ENCODE data around the gene ECE2. TPM values are rescaled to one million over a fixed set of nuclear protein-coding genes. Genes with fewer than 3 reads are reported as not detected.

The ECE2 gene
- total RNA-seq, 6 experiments from 2014 or later, result not detected

GRCh38 chr3:184249412-184250166 is 26.2 kb upstream of the ECE2 start, which contains the start of gene EEF1AKMT4:
EEF1AKMT4 (plus strand) TSS chr3:184249672; CDS start chr3:184249695, 23 bp downstream.
- Histone ChIP-seq H3K27ac (peak within 1 kb of the TSS; percentile 65 to 84 (median 73)), H3K27me3 (no peaks in the 10 kb centered on the region), H3K9me3 (no peaks in the 10 kb centered on the region), H3K4me1 (peaks cover 0 to 16% (median 5%) of the 10 kb centered on the region in 4 donors), H3K4me3 (peak within 1 kb of the TSS; percentile 69 to 91 (median 89)), H3K36me3 (peaks cover 0 to 9% (median 0%) of the 10 kb centered on the region in 4 donors)
- DNase-seq (peak; percentile 95 to 97 (median 97)), ATAC-seq (peak; percentile 96 to 98 (median 96))
- 0% methylated on average over 9 of the region's 54 CpGs for WGBS (ENCODE audit: insufficient coverage, low coverage, low lambda C conversion rate, missing lambda C conversion rate)
- TF ChIP-seq, protein P1, sequence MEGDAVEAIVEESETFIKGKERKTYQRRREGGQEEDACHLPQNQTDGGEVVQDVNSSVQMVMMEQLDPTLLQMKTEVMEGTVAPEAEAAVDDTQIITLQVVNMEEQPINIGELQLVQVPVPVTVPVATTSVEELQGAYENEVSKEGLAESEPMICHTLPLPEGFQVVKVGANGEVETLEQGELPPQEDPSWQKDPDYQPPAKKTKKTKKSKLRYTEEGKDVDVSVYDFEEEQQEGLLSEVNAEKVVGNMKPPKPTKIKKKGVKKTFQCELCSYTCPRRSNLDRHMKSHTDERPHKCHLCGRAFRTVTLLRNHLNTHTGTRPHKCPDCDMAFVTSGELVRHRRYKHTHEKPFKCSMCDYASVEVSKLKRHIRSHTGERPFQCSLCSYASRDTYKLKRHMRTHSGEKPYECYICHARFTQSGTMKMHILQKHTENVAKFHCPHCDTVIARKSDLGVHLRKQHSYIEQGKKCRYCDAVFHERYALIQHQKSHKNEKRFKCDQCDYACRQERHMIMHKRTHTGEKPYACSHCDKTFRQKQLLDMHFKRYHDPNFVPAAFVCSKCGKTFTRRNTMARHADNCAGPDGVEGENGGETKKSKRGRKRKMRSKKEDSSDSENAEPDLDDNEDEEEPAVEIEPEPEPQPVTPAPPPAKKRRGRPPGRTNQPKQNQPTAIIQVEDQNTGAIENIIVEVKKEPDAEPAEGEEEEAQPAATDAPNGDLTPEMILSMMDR (IDR thresholded peaks at IDR 0.05), result peak; percentile 55 to 60 (median 58)
- peak; percentile 77 for TF ChIP-seq POLR2A (IDR thresholded peaks at IDR 0.05)
- intact Hi-C loops (cut with DNase I), result loop anchor here (10.0 kb wide), 1 partner anchor 105 kb away; no protein-coding TSS in a partner anchor

- peak overlapping the region; percentile 69 to 91 (median 89) for H3K4me3 ChIP-seq
- DNase-seq (peak; percentile 85 to 89 (median 86)), ATAC-seq (peak; percentile 77 to 85 (median 80))
- WGBS (ENCODE audit: insufficient coverage, low coverage, low lambda C conversion rate, missing lambda C conversion rate), result 5% methylated on average over 11 of the region's 20 CpGs
- TF ChIP-seq POLR2A (IDR thresholded peaks at IDR 0.05), result no peak
- TF ChIP-seq, protein P1 (IDR thresholded peaks at IDR 0.05), result peak; percentile 87 to 97 (median 96)
- peaks cover 0 to 2% (median 0%) of the 10 kb centered on the region in 4 donors for H3K36me3 ChIP-seq
- H3K27ac ChIP-seq, result peak overlapping the region in 2 of 3 donors; percentile 4 to 84
- H3K9me3 ChIP-seq, result no peaks in the 10 kb centered on the region
- intact Hi-C loops (cut with DNase I), result no loop called here
- H3K4me1 ChIP-seq, result peaks cover 0 to 16% (median 5%) of the 10 kb centered on the region in 4 donors
- H3K27me3 ChIP-seq, result no peaks in the 10 kb centered on the region
Observed at GRCh38 chr3:184250167-184250828, 25.5 kb upstream of the ECE2 start.

DNA sequence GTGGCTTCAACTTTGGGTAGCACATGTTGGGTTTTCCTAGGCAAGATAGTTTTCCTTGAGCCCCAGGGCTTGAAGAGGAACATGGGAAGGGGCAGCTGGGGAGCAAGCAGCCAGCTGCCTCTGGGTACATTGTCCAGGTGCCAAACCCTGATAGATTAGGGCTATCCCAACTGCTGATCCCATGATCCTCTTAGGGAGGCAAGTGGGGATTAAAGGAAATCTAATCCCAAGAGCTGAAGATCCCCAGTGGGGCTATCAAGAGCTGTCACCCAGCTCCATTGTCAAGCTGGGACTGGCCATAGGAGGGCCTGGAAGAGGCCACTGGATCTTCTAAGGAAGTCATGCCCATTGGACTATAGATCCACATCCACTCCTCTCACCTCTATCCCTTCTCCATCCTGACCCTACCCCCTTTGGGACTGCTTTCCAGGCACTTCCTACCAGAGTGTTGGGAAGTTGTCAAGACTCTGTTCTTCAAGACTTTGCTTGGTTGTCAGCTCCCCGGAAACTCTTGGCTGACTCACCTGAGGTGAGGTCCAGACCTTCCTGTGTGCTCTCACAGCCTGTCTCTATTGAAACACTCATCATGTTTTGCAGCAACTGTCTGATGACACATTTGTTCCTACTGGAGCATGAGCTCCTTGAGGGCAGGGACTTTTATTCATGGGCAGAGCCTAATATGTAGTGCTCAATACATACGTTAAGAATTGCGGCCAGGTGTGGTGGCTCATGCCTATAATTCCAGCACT is 20.4 kb upstream of the ECE2 start:
- no peak overlapping the region for H3K4me3 ChIP-seq
- WGBS (ENCODE audit: insufficient coverage, low coverage, low lambda C conversion rate, missing lambda C conversion rate), result 87% methylated on average over 3 of the region's 3 CpGs
- H3K36me3 ChIP-seq, result no peaks in the 10 kb centered on the region
- TF ChIP-seq POLR2A (IDR thresholded peaks at IDR 0.05), result no peak
- TF ChIP-seq, protein P1 (IDR thresholded peaks at IDR 0.05), result no peak
- no peaks in the 10 kb centered on the region for H3K9me3 ChIP-seq
- DNase-seq (no peak), ATAC-seq (no peak)
- H3K27ac ChIP-seq, result no peak overlapping the region
- H3K4me1 ChIP-seq, result peaks cover 0 to 3% (median under 1%) of the 10 kb centered on the region in 4 donors
- H3K27me3 ChIP-seq, result no peaks in the 10 kb centered on the region
- intact Hi-C loops (cut with DNase I), result no loop called here

All from right lobe of liver (tissue), 6 donors.